ENCODE measurements around the gene RNF19B.
"Not testable (repeated sequence)": the region's sequence is repeated elsewhere in the genome, so short reads cannot be mapped to it uniquely, and the experiment has no call there.

RNF19B gene

GRCh38 chr1:32931760-32932159, 32.8 kb downstream of the RNF19B start:
- DNase-seq (ENCODE audit: low spot score), result no peak

- no peak for DNase-seq (ENCODE audit: low spot score)
These were observed 35.2 kb downstream of the RNF19B start for GRCh38 chr1:32929366-32929765.

- no peak for DNase-seq (ENCODE audit: low spot score)
These were observed 35.9 kb downstream of the RNF19B start for GRCh38 chr1:32928715-32929114.

GRCh38 chr1:32928285-32928684, 36.3 kb downstream of the RNF19B start:
- no peak for DNase-seq (ENCODE audit: low spot score)

GRCh38 chr1:32927441-32927840, 37.2 kb downstream of the RNF19B start:
- no peak for DNase-seq (ENCODE audit: low spot score)

- no peak for DNase-seq (ENCODE audit: low spot score)
These were observed 38.0 kb downstream of the RNF19B start for GRCh38 chr1:32926562-32926961.

GRCh38 chr1:32925403-32926162, 39.0 kb downstream of the RNF19B start:
- no peak for DNase-seq (ENCODE audit: low spot score)

GRCh38 chr1:32924881-32925344, 39.7 kb downstream of the RNF19B start:
- no peak for DNase-seq (ENCODE audit: low spot score)

GRCh38 chr1:32920833-32921232, 43.8 kb downstream of the RNF19B start:
- DNase-seq (ENCODE audit: low spot score), result no peak

- peak; percentile 45 for DNase-seq (ENCODE audit: low spot score)
These were observed 44.5 kb downstream of the RNF19B start for GRCh38 chr1:32919811-32920733.

- DNase-seq (ENCODE audit: low spot score), result no peak
These were observed 46.4 kb downstream of the RNF19B start for GRCh38 chr1:32918179-32918578.

GRCh38 chr1:32917521-32917920, 47.1 kb downstream of the RNF19B start:
- no peak for DNase-seq (ENCODE audit: low spot score)

- no peak for DNase-seq (ENCODE audit: low spot score)
These were observed 48.6 kb downstream of the RNF19B start for GRCh38 chr1:32915766-32916706.

- no peak for DNase-seq (ENCODE audit: low spot score)
These were observed 54.3 kb downstream of the RNF19B start for GRCh38 chr1:32910319-32910718.

GRCh38 chr1:32907435-32907834, 57.2 kb downstream of the RNF19B start:
- DNase-seq (ENCODE audit: low spot score), result no peak

- DNase-seq (ENCODE audit: low spot score), result no peak
These were observed 58.0 kb downstream of the RNF19B start for GRCh38 chr1:32906654-32907053.

GRCh38 chr1:32905588-32905987, 59.0 kb downstream of the RNF19B start:
- DNase-seq (ENCODE audit: low spot score), result not testable (repeated sequence)

GRCh38 chr1:32904797-32905196, 59.8 kb downstream of the RNF19B start:
- no peak for DNase-seq (ENCODE audit: low spot score)

GRCh38 chr1:32903991-32904785, 60.4 kb downstream of the RNF19B start:
- DNase-seq (ENCODE audit: low spot score), result peak; percentile 7

- DNase-seq (ENCODE audit: low spot score), result peak; percentile 4
These were observed 62.1 kb downstream of the RNF19B start for GRCh38 chr1:32902535-32902920.
